GM18508 (cell line): ENCODE results near the gene KLHL17.
"Not testable (repeated sequence)": the region's sequence is repeated elsewhere in the genome, so short reads cannot be mapped to it uniquely, and the experiment has no call there.

Source experiments
- ATAC-seq: cut with Tn5 transposase; IDR thresholded peaks from one replicate; pipeline ENCODE4 v1.9.1; 2021; ENCODE audit warnings: moderate number of reproducible peaks; ENCODE audit not compliant: insufficient read depth, unreplicated experiment

Gene KLHL17

DNA sequence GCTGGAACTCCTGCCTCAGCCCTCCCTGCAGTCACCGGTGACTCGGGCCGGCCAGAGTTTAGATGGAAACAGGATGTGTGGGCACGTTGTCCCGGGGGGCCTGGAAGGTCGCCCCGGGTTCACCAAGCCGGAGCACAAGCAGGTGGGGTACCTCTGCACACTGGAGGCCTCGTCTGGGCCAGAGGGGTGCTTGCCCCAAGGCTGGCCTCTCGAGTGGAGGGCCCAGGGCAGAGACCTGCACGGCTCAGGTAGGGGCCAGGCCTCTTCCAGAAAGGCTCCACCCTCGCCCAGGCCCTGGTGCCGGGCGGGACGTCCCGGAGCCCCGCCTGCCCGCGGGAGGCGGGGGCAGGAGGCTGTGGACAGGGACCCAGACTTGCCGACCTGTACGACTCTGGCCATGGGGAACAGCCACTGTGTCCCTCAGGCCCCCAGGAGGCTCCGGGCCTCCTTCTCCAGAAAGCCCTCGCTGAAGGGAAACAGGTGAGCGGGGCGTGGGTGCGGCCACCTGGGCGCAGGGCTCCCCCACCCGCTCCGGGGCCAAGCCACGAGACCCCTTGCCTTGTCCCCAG, 5.8 kb downstream of the KLHL17 start, which contains the start of gene PLEKHN1:
PLEKHN1 (plus strand) TSS at position 348 of the 569 bp plus-strand sequence; CDS start at position 398, 50 bp downstream.
- ATAC-seq: no peak

- no peak for ATAC-seq
These were observed 6.4 kb downstream of the KLHL17 start for GRCh38 chr1:966704-967300.

GRCh38 chr1:967466-968343, 7.3 kb downstream of the KLHL17 start:
- ATAC-seq: no peak

DNA sequence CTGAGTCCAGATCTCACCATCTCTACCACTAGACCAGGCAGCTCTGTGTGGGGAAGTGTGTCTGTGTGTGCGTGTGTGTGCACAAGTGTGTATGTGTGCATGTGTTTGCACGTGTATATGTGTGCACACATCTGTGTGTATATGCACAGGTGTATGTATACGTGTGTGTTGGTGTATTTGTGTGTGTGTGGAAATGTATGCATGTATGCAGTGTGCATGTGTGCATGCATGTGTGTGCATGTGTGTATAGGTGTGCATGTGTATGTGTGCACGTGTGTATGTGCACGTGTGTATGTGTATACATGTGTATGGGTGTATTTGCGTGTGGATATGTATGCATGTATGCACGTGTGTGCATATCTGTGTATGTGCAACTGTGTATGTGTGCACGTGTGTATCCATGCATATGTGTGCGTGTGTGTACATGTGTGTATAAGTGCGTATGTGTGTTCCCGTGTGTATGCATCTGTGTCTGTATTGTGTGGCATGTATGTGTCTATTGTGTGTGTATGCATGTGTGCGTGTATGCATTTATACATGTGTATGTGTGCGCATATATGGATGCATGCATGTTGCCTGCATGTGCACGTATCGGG, 9.0 kb downstream of the KLHL17 start:
- no peak for ATAC-seq

DNA sequence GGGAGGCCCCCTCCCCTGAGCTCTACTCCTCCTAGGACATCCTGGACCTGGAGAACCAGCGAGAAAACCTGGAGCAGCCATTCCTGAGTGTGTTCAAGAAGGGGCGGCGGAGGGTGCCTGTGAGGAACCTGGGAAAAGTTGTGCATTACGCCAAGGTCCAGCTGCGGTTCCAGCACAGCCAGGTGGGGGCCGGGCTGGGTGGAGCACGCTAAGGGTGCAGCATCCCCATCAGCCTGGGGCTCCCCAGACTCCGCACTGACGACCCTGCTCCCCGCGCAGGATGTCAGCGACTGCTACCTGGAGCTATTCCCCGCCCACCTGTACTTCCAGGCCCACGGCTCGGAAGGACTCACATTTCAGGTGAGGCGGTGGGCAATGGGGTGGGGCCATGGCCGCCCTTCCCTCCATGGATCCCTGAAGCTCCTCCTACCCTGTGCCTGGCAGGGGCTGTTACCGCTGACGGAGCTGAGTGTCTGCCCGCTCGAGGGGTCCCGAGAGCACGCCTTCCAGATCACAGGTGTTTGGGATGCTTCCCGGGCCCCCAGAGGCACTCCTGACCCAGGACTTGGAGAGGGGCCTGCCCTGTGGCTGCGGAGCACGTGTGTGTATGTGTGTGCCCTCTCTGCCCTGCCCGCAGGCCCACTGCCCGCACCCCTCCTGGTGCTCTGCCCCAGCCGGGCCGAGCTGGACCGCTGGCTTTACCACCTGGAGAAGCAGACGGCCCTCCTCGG, 10.0 kb downstream of the KLHL17 start:
- ATAC-seq: no peak

GRCh38 chr1:970973-971730, 10.8 kb downstream of the KLHL17 start:
- ATAC-seq: no peak

DNA sequence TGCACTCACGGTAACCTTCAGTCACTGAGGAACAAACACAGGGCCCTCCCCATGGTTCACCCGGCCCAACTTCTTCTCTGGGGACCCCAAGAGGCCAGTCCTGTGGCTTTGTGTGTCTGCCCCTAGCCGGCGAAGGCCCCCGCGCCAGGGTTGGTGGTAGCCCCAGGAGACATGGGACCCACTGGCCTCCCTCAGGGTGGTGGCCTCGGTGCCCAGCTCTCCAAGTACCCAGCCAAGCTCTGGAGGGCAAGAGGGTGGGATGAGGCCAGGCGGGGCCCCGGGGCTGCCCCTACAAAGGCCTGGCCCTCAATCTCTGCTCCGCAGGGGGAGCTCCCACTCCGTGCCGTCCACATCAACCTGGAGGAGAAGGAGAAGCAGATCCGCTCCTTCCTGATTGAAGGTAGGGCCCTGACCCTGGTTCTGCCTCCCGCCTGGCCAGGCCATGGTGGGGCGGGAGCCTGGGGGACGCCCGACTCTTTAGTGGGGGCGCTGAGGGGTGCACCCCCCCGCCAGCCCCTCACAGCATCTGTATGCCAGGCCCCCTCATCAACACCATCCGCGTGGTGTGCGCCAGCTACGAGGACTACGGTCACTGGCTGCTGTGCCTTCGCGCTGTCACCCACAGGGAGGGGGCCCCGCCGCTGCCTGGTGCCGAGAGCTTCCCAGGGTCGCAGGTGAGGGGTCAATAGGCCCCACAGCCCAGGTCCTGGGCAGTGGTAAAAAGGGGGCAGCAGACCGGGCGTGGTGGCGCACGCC, 11.5 kb downstream of the KLHL17 start:
- no peak for ATAC-seq

DNA sequence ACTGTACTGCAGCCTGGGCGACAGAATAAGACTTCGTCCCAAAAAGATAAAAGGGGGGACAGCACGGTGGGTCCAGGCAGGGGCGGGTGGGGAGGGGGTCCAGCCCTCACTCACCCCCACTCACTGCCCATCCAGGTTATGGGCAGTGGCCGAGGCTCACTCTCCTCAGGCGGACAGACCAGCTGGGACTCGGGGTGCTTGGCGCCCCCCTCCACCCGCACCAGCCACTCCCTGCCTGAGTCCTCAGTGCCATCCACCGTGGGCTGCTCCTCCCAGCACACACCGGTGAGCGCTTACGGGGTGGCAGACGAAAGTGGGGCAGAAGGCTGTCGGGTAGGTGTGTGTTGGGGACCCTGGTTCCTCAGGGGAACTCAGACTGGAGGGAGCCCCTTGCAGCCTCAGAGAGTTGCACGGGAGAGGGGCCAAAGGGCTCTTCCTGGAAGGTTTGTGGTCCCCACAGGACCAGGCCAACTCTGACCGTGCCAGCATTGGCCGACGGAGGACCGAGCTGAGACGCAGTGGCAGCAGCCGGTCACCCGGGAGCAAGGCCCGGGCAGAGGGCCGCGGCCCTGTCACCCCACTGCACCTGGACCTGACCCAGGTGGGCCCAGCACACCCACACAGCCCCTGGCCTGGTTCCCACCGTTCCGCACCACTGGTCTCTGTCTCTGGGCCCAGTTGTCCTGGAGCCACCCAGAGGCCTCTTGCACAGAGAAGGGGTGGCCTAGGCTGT, 12.5 kb downstream of the KLHL17 start:
- no peak for ATAC-seq

DNA sequence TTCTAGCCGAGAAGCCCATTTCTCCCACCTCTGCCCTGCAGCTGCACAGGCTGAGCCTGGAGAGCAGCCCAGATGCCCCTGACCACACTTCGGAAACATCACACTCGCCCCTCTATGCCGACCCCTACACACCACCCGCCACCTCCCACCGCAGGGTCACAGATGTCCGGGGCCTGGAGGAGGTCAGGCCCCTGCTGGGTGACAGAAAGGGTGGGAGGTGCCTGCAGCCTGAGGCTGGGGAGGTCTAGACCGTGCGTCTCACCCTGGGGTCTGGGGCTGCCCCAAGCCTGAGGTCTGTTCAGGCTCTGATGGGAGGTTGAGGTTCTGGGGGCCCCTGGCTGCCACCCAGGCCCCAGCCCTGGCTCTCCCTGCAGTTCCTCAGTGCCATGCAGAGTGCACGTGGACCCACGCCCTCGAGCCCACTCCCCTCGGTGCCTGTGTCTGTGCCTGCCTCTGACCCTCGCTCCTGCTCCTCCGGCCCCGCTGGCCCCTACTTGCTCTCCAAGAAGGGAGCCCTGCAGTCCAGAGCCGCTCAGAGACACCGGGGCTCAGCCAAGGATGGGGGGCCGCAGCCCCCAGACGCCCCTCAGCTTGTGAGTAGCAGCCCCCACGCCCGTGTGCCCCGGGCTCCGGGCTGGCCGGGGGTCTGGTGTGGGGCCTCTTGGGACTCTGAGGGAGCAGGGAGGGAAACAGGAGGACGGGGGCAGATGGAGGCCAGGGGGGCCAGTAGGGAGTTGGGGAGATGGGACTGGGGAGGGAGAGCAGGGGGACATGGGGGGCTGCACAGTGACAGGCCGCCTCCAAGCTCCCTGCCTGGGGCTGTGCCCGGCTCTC, 13.3 kb downstream of the KLHL17 start:
- ATAC-seq: no peak

DNA sequence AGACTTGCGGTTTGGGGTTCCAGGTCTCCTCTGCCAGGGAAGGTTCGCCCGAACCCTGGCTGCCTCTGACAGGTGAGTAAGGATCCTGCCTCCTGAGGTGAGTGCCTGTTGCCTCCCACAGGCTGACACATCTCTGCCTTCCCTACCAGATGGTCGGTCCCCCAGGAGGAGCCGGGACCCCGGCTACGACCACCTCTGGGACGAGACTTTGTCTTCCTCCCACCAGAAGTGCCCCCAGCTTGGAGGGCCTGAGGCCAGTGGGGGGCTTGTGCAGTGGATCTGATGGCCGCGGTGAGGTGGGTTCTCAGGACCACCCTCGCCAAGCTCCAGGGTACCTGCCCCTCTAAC, 13.9 kb downstream of the KLHL17 start:
- no peak for ATAC-seq

- ATAC-seq: no peak
These were observed 14.4 kb downstream of the KLHL17 start for GRCh38 chr1:974687-975328.

- ATAC-seq: no peak
These were observed 15.0 kb downstream of the KLHL17 start for GRCh38 chr1:975365-975764.

DNA sequence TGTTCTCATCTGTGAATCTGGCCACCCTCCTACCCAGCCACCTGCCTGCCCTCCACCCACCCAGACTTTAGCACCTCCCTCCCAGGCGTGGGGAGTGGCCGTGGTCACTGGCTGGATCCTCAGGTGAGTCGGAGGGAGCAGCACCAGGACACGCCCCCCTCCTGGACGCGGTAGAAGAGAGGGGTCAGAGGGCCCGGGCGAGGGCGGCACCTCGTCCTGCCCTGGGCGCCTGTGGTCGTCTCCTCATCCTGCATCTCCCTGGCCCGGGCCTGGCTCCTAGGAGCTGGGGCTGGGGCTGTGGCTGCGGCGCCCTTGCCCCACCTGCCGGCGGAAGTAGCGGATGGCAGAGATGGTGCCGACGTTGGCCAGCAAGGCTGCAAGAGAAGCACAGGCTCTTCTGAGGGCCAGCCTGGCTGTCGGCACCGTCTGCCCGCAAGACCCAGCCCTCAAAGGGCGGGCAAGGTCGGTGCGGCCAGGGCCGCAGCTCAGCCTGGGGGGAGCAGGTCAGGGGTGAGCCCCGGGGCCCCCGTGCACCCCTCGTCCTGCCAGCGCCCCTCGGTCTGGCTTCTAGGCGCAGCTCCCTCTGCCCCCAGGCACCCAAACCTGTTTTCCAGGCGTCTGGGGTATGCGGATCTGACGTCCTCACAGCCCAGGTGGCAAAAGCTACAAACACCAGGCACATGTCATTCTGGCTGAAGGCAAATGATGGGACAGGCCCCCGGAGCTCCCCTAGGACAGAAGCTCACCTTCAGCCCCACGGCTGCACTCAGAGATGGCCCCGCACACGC, 15.7 kb downstream of the KLHL17 start:
- ATAC-seq: no peak

- not testable (repeated sequence) for ATAC-seq
These were observed 16.4 kb downstream of the KLHL17 start for GRCh38 chr1:976791-977190.

GRCh38 chr1:978069-978834, 17.9 kb downstream of the KLHL17 start:
- ATAC-seq: no peak
